PC-3 (cell line): ENCODE measurements around the gene LMNA.

ENCODE experiments used
- CTCF ChIP-seq: fragments of 300-600 bp; sonication (generic); conservative IDR thresholded peaks from 2 replicates; pipeline ENCODE4 v1.5.1; 2017; ENCODE audit warnings: antibody characterized with exemption, low read depth, mild to moderate bottlenecking, low read length
- EZH2 ChIP-seq: fragments of 300-600 bp; sonication (generic); IDR thresholded peaks from one replicate; pipeline ENCODE4 v1.6.1; 2017; ENCODE audit warnings: antibody characterized with exemption, mild to moderate bottlenecking, low read length; ENCODE audit not compliant: unreplicated experiment
- EZH2phosphoT487 ChIP-seq: fragments of 300-600 bp; sonication (generic); IDR thresholded peaks from 2 replicates; pipeline ENCODE4 v1.6.1; 2018; ENCODE audit warnings: mild to moderate bottlenecking, antibody characterized with exemption, low read length, borderline replicate concordance

- TF ChIP-seq EZH2phosphoT487 (no peak), CTCF (no peak), EZH2 (no peak)
These were observed 32.6 kb upstream of the LMNA start for GRCh38 chr1:156081917-156082308.
